D721Med (cell line): ENCODE results near the gene EXOC4.

Source experiments
- DNase-seq: peaks from one replicate; pipeline ENCODE4 v3.0.0; 2011; ENCODE audit warnings: low spot score; ENCODE audit not compliant: insufficient read length
- FAIRE-seq: peaks from 2 replicates; lab custom pipeline; 2011; peaks lifted over from hg19 to GRCh38; lab: Jason Lieb, UNC
- TF ChIP-seq, protein P1 (sequence below): IDR thresholded peaks from 2 replicates; pipeline ENCODE4 v1.5.1; 2012; ENCODE audit warnings: mild to moderate bottlenecking, control low read depth; ENCODE audit not compliant: insufficient read depth; ENCODE audit errors: missing control alignments

Gene EXOC4

DNA sequence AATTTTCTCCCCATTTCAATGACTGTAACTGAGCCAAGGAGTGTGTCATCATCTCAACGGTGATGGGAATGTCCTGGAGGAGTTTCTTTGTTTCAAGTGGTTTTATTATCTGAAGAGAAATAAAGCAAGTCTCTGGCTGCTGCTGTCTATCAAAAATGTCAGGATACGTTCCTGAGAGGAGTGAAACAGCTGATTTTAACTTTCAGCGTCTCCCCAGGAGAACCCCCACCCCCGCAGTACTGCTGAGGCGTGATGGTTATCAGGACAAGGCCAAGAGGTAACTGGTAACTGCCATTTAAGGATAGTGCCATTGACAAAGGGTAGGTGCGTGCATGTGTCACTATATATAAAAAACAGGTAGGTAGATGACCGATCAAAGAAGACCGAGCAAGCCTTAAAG, 803.9 kb downstream of the EXOC4 start:
- DNase-seq, result no peak
- no peak for FAIRE-seq
- TF ChIP-seq, protein P1, sequence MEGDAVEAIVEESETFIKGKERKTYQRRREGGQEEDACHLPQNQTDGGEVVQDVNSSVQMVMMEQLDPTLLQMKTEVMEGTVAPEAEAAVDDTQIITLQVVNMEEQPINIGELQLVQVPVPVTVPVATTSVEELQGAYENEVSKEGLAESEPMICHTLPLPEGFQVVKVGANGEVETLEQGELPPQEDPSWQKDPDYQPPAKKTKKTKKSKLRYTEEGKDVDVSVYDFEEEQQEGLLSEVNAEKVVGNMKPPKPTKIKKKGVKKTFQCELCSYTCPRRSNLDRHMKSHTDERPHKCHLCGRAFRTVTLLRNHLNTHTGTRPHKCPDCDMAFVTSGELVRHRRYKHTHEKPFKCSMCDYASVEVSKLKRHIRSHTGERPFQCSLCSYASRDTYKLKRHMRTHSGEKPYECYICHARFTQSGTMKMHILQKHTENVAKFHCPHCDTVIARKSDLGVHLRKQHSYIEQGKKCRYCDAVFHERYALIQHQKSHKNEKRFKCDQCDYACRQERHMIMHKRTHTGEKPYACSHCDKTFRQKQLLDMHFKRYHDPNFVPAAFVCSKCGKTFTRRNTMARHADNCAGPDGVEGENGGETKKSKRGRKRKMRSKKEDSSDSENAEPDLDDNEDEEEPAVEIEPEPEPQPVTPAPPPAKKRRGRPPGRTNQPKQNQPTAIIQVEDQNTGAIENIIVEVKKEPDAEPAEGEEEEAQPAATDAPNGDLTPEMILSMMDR, result no peak

DNA sequence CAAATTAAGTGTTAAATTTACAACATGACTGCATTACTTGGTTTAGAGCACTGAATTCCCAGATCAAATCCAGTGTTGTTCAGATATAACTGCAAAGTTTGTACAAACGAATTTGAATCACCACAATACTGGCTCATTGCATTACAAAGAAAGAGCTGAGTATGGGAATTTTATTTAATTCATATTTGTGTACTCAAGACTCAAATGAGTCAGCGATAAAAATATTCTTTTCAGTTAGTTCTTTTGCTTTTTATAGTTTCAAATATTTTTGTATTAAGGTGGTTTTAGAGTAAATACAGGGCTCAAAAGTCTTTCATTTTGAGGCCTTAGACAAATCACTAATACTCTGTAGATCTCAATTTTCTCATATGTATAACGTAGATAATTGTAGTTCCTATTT, 805.6 kb downstream of the EXOC4 start:
- DNase-seq (no peak), FAIRE-seq (no peak)
- TF ChIP-seq, protein P1, result no peak

DNA sequence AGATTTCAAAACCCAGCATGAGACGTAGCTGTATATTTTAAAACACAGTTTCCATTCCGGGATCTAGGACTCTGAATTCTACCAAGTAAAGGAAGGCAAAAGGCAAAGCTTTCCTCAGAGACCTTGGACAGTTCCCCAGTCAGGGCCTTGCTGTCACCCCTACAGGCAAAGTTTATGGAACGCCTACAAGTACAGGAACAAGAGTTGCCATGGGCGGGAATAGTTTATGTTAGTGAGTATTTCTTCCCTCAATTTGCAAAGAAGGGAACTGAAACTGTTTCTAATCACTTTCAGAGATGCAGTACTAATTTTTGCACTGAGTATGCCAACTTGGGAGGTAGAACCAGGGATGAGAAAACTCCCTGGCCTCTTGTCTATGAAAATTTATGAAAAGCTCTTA, 806.1 kb downstream of the EXOC4 start:
- DNase-seq, result no peak
- TF ChIP-seq, protein P1, result no peak
- no peak for FAIRE-seq

DNA sequence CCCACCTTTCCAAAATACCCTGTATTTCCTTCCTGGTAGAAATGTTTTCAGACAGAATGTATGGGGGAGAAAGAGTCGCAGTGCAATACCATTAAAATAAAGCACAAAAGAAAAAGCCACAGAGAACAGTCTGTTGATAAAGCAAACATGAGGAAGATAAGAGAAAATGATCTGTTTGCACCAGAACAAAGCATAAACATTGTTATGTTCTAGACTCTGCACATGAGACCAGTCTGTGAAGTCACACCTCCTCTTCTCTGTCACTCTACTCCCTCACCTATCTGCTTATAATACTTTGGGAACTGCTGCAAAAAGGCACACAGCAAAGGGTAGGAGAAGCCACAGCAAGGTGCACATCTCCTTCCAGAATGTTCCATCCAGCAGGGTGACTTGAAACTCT, 807.0 kb downstream of the EXOC4 start:
- FAIRE-seq, result no peak
- DNase-seq, result no peak
- TF ChIP-seq, protein P1, result no peak

DNA sequence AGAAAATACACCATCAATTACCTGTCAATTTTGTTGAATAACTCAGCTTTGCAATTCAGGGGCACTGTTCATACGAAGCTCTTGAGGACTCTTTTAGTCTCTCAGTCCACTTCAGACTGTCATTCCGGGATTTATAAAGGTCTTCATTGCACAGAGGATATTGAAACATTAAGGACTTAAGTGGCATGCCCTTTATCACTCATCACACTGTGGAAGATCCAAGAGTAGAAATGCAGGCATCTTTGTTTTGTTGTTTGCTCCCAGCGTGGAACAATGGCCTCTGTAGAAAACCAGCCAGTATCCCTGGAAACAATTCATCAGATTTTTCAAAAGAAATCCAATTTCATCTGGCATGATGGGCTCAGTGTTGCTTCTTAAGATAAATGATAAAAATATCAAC, 808.0 kb downstream of the EXOC4 start:
- TF ChIP-seq, protein P1, result no peak
- DNase-seq, result no peak
- no peak for FAIRE-seq

DNA sequence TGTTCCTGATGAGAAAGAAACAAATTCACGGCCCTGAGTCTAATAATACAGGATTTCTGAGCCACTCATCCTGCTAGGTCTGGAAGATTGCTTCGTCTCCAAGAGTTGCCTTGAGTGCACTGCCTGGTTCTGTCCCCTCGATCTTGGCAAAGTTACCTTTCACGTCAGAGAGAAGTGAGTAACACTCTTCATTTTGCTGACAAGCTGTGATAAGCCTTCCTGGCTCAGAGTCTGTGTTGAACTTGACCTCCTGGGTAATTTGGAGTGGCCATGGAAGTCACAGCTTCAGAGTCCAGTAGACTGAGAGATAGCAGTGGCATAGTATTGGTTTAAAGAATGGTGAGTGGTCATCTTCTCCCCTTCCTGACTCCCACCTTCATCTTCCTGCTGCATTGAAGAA, 809.6 kb downstream of the EXOC4 start:
- TF ChIP-seq, protein P1, result no peak
- no peak for FAIRE-seq

DNA sequence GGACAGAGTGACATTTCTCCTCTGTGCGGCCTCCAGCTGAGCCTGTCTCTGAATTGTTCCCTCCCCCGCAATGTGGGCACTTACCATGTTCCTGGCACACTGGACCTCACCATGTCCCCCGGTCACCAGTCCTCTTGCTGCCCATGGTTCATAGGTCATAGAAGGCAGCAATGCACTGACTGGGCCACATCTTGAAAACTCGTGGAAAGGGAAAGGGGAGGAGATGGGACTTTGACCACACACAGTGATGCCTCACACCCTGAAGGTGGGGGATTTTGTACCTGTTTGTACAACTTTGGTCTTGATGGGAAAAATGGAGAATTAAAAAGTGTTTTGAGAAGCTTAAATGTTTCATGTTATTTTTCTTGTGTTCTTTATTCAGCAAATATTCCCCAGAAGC, 812.5 kb downstream of the EXOC4 start:
- TF ChIP-seq, protein P1, result no peak
- DNase-seq, result no peak
- no peak for FAIRE-seq

More for the DNA sequence above, 809.6 kb downstream of the EXOC4 start:
- DNase-seq, result no peak
